ENCODE data around the gene ZNF362. TPM values are rescaled to one million over a fixed set of nuclear protein-coding genes. Genes with fewer than 3 reads are reported as not detected.

Gene ZNF362
- total RNA-seq, 2 experiments from 2014 or later: 8.9 to 26.1 TPM

DNA sequence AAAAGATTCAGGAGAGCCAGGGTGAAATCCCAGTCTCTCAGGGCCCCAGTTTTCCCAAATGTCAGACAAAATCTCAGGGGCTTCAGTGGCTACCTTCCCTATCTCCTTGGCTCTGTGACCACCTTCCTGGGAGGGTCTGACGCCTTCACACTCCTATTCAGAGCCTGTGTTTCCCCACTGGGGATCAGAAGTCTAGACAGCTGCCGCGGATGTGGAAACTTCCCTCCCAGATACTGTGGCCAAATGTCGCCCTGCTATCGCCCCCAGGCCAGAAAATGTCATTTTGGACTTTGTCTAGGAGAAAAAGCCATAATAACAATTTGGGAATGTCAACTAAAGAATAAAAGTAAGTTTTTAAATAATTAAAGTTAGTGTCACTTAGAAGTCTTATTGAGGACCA, 48.7 kb downstream of the ZNF362 start:
- ChIA-PET POLR2A (no interaction called here), CTCF (ENCODE audit: unreplicated experiment) (no interaction called here)
- no peak for DNase-seq (ENCODE audit: low spot score)

GRCh38 chr1:33305816-33306652, 49.7 kb downstream of the ZNF362 start:
- DNase-seq (ENCODE audit: low spot score): no peak
- CTCF ChIA-PET (ENCODE audit: unreplicated experiment): no interaction called here
- intact Hi-C loops (cut with micrococcal nuclease; ENCODE audit: unreplicated experiment): no loop called here
- Histone ChIP-seq H3K4me3 (ENCODE audit: low read depth, low read length, poor library complexity, severe bottlenecking) (no peak overlapping the region), H3K9me3 (ENCODE audit: low read length) (0 out of 2 replicates have a peak, but pooled peaks cover 4% of the 10 kb centered on the region), H4K20me1 (ENCODE audit: insufficient read depth, low read length) (no peaks in the 10 kb centered on the region), H3K79me2 (ENCODE audit: insufficient read depth, low read depth, low read length) (no peaks in the 10 kb centered on the region), H3K9me2 (ENCODE audit: insufficient read depth, low read length) (no peaks in the 10 kb centered on the region), H3K4me2 (ENCODE audit: low read length) (no peak overlapping the region), H3K36me3 (ENCODE audit: insufficient read depth, low read length) (no peaks in the 10 kb centered on the region), H3K27ac (ENCODE audit: low read depth, low read length, poor library complexity, severe bottlenecking) (no peak overlapping the region), H2AFZ (ENCODE audit: low read length) (no peak overlapping the region), H3K4me1 (ENCODE audit: insufficient read depth, low read length, poor library complexity, severe bottlenecking) (no peaks in the 10 kb centered on the region)
- no TSS peak for BruUV-seq (replicated peaks)
- POLR2A ChIA-PET: no interaction called here
- TF ChIP-seq, protein P1, sequence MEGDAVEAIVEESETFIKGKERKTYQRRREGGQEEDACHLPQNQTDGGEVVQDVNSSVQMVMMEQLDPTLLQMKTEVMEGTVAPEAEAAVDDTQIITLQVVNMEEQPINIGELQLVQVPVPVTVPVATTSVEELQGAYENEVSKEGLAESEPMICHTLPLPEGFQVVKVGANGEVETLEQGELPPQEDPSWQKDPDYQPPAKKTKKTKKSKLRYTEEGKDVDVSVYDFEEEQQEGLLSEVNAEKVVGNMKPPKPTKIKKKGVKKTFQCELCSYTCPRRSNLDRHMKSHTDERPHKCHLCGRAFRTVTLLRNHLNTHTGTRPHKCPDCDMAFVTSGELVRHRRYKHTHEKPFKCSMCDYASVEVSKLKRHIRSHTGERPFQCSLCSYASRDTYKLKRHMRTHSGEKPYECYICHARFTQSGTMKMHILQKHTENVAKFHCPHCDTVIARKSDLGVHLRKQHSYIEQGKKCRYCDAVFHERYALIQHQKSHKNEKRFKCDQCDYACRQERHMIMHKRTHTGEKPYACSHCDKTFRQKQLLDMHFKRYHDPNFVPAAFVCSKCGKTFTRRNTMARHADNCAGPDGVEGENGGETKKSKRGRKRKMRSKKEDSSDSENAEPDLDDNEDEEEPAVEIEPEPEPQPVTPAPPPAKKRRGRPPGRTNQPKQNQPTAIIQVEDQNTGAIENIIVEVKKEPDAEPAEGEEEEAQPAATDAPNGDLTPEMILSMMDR (conservative IDR thresholded peaks at IDR 0.05; ENCODE audit: low read length): no peak
- no peak for TF ChIP-seq EZH2phosphoT487 (IDR thresholded peaks at IDR 0.05; ENCODE audit: borderline replicate concordance, low read depth, low read length)

More for the DNA sequence above, 48.7 kb downstream of the ZNF362 start:
- TF ChIP-seq, protein P1 (conservative IDR thresholded peaks at IDR 0.05; ENCODE audit: low read length): no peak
- TF ChIP-seq EZH2phosphoT487 (IDR thresholded peaks at IDR 0.05; ENCODE audit: borderline replicate concordance, low read depth, low read length): no peak
- Histone ChIP-seq H2AFZ (ENCODE audit: low read length) (no peak overlapping the region), H3K4me3 (ENCODE audit: low read depth, low read length, poor library complexity, severe bottlenecking) (no peak overlapping the region), H3K9me2 (ENCODE audit: insufficient read depth, low read length) (no peaks in the 10 kb centered on the region), H3K79me2 (ENCODE audit: insufficient read depth, low read depth, low read length) (no peaks in the 10 kb centered on the region), H3K4me1 (ENCODE audit: insufficient read depth, low read length, poor library complexity, severe bottlenecking) (no peaks in the 10 kb centered on the region), H3K27ac (ENCODE audit: low read depth, low read length, poor library complexity, severe bottlenecking) (no peak overlapping the region), H4K20me1 (ENCODE audit: insufficient read depth, low read length) (no peaks in the 10 kb centered on the region), H3K9me3 (ENCODE audit: low read length) (0 out of 2 replicates have a peak, but pooled peaks cover 4% of the 10 kb centered on the region), H3K36me3 (ENCODE audit: insufficient read depth, low read length) (no peaks in the 10 kb centered on the region), H3K4me2 (ENCODE audit: low read length) (no peak overlapping the region)
- intact Hi-C loops (cut with micrococcal nuclease; ENCODE audit: unreplicated experiment): no loop called here
- no TSS peak for BruUV-seq (replicated peaks)
